SU-DHL-6 (cell line): ENCODE results near the gene ADAMTS17.

Source experiments
- CTCF ChIP-seq: fragments of 200-600 bp; sonication (generic); IDR thresholded peaks from one replicate; pipeline ENCODE4 v1.5.1; 2017; ENCODE audit warnings: antibody characterized with exemption, mild to moderate bottlenecking, low read length, moderate library complexity; ENCODE audit not compliant: insufficient read depth, poor library complexity, severe bottlenecking
- EZH2phosphoT487 ChIP-seq: fragments of 200-600 bp; sonication (generic), shearing (Covaris generic); conservative IDR thresholded peaks from 2 replicates; pipeline ENCODE4 v1.6.1; 2018; ENCODE audit warnings: mild to moderate bottlenecking, antibody characterized with exemption, low read length, moderate library complexity, mixed read lengths

GRCh38 chr15:100107151-100107550, 234.6 kb downstream of the ADAMTS17 start:
- TF ChIP-seq CTCF: no peak
- TF ChIP-seq EZH2phosphoT487: no peak
